GM21786 (cell line): ENCODE results near the gene YBX3.

Source experiments
- ATAC-seq: cut with Tn5 transposase; IDR thresholded peaks from one replicate; pipeline ENCODE4 v1.9.1; 2021; ENCODE audit not compliant: unreplicated experiment

YBX3 gene

DNA sequence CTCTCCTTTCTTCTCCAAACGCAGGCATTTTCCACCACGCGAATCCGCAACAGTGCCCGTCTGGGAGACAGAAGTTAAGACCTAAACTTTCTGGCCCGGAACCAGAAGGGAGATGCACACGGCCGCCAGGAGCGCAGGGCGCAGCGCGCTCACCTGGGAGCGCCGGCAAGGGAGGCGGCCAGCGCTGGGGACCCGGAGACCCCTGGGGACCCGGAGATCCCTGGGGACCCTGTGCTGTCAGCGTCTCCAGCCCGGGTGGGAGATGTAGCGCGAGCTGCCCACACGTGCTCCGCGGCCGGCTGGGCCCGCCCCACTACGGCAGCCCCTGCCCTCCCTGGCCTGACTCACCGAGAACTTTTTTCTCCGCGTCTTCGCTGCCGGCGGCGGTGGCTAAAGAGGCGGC is 620 bp downstream of the YBX3 start:
- ATAC-seq = peak; percentile 32

DNA sequence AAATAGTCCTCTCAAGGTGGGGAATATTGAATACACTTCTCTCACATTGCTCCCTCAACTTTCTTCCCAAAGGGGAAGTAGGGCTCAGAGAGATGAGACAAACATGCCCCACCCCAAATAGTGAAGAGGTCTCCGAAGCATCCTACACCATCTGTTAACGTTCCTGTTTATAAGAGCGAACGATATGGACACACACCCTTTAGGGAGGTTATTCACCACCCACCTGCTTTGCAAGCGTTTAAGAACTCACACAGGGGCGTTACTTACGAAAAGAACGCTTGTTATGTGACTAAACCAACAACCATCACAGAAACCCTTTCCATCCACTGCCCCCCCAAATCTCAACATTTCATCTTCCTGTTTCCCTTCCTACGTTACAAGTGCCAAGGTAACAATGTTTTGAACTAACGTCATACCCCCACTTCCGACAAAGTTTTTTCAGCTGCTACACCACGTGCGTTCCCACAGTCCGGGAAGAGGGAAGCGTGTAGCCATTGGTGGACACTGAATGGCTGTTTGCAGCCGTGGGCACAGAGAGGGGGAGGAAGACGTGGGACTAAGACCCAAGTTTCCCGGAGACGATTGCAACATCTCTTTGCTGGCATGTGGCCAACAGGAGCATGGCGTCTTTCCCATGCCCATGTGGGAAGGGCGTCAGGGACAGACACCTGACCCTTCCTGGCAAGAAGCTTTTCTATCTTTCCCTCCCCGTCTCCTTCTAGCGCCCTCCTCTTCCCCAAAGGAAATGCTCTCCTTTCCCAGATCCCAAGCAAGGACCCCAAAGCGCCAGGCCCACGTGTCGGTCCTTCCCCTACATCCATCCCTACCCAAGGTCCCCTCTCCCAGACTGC is 1.2 kb downstream of the YBX3 start:
- peak; percentile 23 for ATAC-seq

DNA sequence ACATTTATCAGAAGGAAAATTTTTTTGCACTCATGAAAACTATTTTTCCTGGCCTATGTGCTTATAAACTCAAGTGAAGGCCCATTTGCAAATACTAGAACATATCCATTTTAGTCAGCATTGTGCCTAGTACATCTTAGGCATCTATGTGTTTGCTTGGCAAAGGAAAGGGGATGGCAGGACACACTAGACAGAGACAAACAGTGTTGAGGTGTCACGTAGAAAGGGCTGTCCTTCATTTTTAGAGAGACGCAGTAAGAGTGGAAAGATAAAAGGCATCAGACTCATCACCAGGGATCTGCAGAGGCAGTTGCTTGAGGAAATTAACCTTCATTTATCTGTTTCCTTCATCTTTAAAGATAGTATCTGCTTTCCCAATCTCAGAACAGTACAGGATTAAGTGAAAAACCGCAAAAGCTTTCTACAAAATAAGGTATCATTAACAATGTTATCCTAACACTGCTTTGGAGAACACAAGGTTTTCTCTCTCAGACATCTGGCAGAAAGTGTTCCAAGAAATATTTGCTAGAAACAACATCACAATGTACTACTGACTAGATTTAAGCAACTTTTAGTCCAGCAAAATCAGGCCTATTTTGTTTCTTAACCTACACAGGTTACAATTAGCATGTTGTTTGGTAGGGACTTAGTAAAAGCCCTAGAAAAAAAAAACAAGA is 2.0 kb downstream of the YBX3 start:
- no peak for ATAC-seq

DNA sequence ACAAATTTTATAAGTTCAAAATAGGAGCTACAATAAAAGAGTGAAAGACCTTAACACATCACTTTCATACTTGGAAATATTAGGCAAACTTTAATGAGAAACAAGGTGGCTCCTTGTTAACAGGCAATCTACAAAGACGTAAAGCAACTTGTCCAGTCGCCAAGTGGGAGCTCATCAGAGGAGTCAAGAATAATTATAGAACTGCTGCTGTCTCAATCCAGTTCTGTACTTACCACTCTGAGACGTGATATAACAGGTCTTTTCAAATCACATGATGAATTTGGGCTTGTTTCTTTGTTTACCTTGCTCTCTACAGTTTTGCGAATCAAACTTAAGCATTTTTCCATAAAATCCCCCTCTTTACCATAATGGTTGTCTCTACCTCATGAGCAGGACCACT is 3.6 kb downstream of the YBX3 start:
- ATAC-seq = no peak

DNA sequence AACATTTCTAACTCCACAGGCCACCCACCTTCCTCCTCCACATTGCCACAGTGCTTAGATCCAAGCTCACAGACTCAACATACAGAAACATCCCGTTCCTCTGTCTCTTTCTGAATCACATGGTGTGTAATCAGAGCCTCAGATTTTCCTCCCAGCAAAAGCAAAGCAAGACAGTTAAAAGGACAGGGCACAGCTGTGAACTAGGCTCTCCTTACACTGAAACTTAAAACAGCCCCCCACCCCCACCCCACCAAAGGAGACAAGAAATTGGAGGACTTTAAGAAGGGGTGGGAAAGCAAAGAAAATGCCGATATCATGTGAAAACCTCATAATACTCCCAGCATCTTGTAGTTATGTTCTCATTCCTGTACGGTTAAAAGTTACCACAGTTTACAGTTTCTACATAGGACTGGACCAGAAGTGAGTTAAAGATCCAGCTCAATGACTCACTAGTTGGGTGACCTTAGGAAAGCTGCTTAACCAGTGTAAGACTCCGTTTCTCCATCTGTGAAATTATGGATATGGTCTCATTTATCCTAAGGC is 4.8 kb downstream of the YBX3 start:
- ATAC-seq = no peak

DNA sequence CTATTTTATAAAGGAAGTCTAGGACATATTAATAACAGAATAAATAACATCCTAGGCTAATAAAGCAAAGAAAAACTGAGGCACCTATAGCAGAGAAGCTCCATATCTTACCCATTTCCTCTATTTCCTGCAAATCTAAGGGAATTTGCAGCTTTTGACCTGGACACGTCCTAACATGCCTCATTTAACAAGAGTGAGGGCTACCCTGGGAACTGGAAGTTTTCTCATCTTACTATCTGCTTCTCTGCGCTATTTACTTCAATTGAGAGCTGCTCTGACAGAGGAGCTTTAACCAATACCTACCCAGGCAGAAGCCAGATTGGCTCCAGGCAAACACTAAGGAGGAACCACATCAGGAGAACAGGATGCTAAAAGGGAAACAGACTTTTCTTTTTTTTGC is 5.7 kb downstream of the YBX3 start:
- ATAC-seq = no peak

DNA sequence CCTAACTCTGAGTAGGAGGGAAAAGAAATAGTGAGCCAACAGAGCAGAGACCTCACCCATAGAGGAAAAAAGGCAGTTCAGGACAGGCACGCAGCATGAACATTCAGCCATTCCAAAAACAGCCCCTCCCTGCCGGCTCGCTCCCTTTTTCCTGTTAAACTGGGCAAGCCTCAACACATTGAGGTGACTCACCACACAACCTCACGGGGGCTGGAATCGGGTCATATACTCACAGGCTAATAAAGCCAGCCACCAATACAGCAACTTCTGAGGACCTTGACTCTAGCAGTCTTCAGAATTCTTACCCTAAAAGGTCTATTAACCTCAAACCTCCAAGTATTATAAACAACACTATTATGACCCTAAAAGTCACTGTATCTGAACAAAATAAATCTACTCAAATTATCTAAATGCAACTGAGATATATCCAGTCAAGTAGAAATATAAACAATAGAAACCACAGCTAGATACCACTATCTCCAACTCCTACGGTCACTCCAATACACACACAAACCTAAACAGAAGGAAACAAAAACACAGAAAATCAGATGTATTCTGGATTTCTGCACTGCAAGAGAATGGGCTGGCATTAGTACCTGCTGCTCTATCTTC is 6.3 kb downstream of the YBX3 start:
- no peak for ATAC-seq

DNA sequence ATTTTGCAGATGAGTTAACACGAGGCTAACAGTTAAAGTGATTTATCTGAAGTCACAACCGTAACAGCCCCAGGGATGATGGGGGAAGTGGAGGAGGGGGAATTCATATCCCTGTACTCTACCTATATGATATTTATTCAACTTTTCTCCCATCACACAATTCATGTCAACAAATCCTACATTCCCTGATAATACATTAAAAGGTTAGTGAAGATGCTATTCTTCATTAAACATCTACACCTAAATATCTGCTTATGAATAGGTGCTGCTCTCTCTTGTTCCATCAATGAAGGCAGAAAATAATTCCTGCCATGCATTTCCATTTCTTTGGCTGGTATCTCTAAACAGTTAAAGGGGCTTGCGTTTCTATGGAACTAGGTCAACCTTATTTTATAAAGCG is 6.8 kb downstream of the YBX3 start:
- no peak for ATAC-seq

DNA sequence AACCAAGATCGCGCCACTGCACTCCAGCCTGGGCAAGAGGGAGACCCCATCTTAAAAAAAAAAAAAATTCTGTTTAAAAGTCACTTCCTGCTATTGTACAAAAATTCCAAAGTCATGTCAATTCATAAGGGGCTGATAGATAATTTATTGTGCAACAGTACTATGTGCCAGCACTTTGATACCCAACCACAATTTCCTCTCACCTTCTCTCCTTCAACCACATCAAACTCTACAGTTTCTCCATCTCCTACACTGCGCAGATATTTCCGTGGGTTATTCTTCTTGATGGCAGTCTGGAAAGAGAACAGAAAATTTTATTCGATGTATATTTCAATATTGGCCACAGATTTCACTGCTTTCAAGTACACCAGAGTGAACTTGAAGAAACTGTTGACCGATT is 7.6 kb downstream of the YBX3 start:
- no peak for ATAC-seq

DNA sequence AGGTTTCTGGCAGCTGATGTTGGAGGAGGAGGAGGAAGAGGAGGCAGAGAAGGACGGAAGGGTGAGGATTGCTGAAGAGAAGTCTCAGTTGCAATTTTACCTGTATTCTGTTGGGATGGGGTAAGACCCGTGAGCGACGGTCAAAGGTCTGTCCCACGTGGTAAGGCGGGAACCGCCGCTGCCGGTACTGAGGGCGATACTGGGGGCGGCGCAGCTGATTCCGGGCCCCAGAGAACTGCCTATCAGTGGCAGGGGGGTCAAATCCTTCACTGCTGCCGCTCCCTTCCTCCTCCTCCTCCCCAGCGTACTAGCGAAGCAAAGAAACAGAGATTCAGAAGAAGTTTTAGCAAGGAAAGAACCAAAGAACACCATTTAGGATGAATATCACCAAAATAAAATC is 13.3 kb downstream of the YBX3 start:
- ATAC-seq = no peak

DNA sequence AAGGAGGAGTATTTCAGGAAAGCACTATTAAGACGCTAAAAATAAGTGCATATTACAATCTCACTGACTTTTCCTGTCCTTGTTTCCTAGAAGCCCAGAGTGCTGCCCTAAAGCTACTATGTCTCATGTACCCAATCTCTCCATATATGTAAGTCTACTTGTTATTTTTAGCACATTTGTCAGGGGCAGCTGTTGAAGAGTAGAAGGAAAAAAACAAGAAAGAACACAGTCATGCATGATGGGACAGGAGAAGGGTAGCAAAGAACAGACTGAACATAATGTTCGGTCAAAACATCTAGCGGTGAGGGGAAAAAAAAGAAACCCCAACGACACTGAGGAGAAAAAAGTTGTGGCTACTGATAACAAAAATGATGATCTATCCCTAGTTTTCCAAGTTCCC is 14.3 kb downstream of the YBX3 start:
- no peak for ATAC-seq

DNA sequence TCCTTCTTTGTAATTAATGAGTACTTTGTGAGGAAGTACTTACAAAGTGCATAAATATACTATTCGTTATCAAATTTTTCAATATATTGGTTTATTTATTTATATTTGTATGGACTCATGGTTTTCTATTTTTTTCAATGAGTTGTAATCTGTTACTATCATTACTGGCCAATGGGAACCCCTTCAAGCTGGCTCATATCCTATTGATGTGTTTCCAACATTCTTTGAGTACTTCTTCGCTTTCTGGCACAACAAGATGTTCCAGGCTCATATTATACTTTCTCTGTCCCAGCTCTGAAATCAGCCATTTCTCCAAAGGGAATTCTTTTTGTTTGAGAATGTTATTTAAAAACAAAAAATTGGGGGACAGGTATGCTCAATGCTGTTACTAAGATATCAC is 17.5 kb downstream of the YBX3 start:
- no peak for ATAC-seq

DNA sequence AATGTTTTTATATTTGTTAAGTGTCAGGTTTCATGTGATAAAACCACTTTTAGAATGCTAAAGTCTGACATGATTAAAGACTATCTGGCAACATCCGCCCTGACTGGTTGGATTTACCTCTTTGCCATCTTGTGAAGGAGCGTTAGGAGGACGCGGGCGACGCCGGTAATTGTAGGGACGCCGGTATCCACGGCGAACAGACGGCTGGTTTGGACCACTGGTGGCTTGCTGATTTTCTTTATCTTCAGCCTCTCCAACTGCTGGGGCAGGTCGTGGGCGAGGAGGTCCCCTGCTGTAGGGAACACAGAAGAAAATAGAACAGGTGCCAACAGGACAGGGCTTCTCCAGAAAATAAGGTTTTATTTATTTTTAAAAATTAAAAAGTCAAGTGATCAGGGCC is 21.3 kb downstream of the YBX3 start:
- no peak for ATAC-seq

DNA sequence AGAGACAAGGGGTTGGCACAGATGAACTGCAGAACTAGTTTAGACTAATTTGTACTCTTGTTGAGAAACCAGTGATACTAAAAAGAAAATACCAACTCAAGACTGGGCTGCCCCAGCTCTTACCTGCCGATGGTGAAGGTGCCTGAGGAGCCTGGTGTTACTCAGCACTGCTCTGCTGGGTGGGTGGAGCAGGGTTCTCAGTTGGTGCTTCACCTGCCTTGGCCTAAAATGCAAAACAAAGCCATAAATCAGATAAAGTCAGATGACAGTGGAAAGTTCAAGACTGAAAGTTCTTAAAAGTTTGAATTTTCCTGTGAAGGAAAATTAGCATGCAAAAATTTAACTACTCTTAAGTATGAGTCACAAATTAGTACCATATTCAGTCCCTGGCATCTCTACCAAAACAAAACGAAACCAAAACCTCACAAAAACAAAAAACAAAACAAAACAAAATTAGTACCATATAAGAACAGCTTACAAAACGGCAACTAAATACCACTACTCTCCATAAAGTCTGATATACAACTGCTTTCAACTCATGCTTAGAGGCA is 21.9 kb downstream of the YBX3 start:
- ATAC-seq = peak; percentile 74

DNA sequence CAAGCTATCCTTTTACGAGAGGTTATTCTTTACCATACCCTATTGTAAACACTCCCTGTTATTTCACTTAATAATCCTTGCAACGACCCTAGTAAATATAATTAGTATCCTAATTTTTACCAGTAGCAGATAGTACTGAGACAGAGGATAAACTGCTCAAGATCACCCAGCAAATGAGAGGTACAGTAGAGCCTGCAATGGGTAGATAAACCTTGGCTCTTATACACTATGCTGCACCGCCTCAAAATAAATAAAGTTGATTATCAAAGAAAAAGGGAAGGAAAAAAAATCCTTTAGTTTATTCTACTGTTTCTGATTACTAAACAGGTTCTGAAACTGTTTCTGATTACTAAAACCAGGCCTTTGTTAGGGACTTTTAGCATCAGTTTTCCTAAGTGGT is 22.5 kb downstream of the YBX3 start:
- ATAC-seq = no peak

DNA sequence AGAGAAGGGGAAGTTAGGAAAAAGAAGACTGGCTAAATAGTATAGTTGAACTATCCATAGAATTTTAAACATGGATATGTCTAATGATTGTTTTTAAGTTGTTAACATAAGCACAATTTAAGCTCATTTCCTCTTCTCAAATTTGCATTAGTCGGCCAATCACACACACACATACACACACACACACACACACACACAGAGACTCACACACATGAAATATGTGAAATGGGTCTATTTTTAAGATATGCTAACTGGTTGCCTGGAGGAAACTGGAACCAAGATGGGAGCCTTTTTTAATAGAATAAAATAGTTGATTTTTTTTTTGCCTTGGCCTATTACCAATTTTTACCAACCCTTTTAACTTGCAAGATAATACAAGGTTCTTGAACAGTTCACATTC is 25.3 kb downstream of the YBX3 start:
- ATAC-seq = no peak

DNA sequence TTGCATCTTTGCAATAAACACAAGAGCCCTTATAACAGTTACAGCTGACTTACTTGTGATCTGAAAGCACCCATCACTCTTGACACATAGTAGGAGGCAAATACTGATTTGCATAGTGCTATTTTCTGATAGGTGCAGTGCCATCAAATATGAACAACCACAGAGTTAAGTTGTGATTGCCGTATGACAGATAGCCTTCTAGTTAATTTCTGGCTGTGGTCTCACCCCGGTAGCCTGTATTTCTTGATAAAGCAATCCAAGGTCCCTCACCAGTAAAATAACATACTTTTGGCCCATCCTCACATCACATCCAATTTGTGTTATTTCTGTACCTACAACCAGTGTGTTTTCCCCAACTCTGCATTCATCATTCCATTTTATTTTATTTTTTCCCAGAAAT is 26.0 kb downstream of the YBX3 start:
- ATAC-seq = no peak

DNA sequence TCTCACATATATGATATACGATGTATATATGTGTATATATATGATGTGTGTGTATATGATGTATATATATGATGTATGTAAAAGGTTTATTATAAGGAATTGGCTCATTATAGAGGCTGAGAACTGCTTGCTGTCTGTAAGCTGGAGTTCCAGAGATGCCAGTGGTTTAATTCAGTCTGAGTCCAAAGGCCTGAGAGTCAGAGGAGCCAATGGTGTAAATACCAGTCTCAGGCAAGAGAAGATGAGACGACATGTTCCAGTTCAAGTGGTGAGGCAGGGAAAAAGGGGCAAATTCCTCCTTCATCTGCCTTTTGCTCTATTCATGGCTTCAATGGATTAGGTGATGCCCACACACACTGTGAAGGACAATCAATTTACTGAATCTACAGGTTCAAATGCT is 32.2 kb downstream of the YBX3 start:
- ATAC-seq = no peak

DNA sequence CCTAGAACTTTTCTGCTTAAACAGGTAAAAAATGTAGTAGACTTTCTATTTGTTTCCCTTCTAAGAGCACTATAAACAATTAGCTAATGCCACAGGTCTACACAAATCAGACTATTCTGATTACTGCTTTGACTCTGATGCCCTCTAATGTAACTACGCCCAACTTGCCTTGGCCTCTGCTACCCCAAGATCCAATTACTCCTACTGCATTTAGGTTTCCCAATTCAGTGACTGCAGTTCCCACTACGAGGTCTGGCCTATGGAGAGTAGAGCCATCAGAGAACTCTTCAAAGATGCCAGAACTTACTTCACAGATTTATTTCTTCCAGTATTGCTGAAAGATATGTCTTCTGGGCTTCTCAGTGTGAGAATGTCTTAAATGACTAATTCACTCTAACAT is 34.0 kb downstream of the YBX3 start:
- no peak for ATAC-seq

DNA sequence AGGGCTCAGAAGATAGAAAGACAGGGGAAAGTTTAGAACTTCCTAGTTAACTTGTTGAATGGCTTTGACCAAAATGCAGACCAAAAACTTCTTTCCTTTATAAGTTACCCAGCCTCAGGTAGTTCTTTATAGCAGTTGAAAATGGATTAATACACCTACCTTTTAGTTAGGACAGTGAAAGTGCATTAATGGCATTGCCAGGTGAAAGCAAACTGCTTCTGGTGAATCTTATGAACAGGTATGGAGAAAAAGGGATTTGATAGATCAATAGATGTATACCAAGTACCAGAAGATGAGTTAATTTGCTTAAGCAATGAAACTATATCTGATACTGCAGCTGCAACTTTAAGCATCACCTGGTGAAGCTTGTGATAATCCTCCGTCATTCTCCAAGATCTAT is 35.1 kb downstream of the YBX3 start:
- ATAC-seq = no peak

DNA sequence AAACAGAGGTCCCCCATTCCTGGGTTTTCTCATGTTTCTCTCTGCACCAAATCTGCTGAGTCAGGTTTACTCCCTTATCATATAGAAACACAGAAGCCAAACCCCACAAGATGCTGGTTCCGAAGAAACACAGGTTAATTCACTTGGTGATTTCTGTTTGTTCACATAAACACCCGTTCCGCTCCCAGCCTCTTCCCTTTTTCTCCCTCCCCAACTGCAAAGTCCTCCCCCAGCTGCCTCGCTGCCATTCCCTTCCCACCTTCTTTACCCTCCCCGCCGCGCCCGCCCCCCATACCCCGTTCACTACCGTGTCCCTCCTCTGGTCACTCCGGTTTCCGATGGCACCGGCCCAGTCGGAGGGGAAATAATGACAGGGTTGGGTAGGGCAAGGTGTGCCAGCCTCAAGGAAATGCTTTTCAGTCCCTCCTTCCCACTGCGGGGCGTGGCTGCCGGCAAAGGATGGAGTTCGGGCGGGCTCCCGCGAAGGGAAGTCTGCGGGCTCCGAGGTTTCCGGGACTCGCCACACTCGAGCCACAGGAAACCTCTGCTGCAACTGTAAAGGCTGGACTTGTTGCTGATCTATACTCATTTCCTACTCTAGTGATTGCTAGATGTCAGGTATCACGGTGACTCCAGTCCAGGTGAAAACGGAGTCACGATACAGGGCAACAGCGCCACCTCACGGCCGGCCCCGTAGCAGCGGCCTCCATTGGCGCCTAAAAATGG is 49.3 kb downstream of the YBX3 start, which contains the start of gene STYK1:
STYK1 (minus strand) TSS at position 394 of the 726 bp plus-strand sequence. CDS start 39,434 bp downstream, outside the sequence.
- no peak for ATAC-seq
